ENCODE measurements around the gene ARPP21.

The ARPP21 gene

DNA sequence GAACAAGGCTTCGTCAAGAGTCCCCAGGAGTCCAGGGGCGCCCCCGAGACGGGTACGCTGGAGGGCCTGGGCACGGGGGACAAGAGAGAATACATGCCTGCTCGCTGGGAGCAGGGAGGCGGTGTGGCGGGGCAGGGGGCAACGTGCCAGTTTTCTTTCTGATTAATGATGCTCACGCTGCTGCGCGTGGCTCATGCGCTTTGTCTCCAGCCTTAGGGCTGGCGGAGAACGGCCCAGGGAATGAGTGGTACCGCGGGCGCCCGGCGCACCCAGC, 408 bp upstream of the ARPP21 start:
- Histone ChIP-seq H3K9me3 (no peaks in the 10 kb centered on the region), H3K4me1 (ENCODE audit: control insufficient read depth in 1 of 2, insufficient read depth in 1 of 2, low read depth in 1 of 2, low read length in 1 of 2) (peaks cover 0 to 4% of the 10 kb centered on the region in 2 experiments)

DNA sequence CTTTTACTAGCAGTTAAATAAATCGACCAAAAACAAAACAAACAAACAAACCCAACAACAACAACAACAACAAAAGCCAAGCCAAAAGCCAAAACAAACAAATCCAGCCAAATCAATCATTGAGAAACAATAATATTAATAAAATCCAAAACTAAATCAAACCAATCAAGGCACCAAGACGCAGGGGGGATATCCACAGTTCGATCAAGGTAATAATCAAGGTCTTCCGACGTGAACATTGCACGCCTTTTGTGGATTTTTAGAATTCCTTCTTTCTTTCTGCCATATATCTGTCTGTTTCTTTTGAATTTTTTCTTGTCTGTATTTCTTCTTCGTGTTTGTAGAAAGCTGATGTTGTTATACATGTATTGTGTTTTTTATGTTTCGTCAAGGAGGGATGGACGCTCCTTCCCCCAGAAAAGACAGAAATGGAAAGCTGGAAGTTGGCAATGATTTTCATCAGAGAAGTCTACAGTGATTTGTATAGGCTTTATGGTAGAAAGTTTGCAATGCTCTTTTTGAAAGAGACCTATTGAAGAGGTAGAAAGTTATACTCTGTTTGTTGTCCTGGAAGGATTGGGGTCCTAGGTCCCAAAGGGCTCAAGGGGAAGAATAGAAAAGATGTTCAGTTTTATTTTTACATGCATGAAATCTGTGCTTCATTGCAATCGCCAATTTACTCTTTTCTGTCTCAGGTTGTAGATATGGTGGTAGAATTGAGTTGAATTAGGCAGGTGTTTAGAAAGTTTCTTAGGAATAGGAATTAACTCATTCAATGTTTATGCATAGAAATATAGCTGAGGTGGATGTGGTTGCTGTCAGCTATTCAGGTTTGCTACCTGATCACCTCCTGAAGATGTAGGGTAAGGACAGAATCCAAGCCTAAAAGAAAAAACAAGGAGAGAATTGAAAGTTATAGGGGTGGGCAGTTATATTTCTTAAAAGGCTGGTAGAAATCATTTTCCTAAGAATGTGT, 1.2 kb downstream of the ARPP21 start:
- H3K4me1 ChIP-seq (ENCODE audit: control insufficient read depth in 1 of 2, insufficient read depth in 1 of 2, low read depth in 1 of 2, low read length in 1 of 2), result peaks cover 0 to 4% of the 10 kb centered on the region in 2 experiments
- no peaks in the 10 kb centered on the region for H3K36me3 ChIP-seq
- no peaks in the 10 kb centered on the region for H3K9me3 ChIP-seq
- TF ChIP-seq, protein P1, sequence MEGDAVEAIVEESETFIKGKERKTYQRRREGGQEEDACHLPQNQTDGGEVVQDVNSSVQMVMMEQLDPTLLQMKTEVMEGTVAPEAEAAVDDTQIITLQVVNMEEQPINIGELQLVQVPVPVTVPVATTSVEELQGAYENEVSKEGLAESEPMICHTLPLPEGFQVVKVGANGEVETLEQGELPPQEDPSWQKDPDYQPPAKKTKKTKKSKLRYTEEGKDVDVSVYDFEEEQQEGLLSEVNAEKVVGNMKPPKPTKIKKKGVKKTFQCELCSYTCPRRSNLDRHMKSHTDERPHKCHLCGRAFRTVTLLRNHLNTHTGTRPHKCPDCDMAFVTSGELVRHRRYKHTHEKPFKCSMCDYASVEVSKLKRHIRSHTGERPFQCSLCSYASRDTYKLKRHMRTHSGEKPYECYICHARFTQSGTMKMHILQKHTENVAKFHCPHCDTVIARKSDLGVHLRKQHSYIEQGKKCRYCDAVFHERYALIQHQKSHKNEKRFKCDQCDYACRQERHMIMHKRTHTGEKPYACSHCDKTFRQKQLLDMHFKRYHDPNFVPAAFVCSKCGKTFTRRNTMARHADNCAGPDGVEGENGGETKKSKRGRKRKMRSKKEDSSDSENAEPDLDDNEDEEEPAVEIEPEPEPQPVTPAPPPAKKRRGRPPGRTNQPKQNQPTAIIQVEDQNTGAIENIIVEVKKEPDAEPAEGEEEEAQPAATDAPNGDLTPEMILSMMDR (IDR thresholded peaks at IDR 0.05), result no peak
- no peak overlapping the region for H3K4me3 ChIP-seq (ENCODE audit: low read depth in 1 of 2, low read length in 1 of 2)
- peaks cover 64% of the 10 kb centered on the region for H3K27me3 ChIP-seq
- H3K27ac ChIP-seq, result no peak overlapping the region

More for the DNA sequence above, 408 bp upstream of the ARPP21 start:
- TF ChIP-seq, protein P1 (IDR thresholded peaks at IDR 0.05), result no peak
- Histone ChIP-seq H3K36me3 (no peaks in the 10 kb centered on the region), H3K27me3 (peaks cover 64% of the 10 kb centered on the region), H3K4me3 (ENCODE audit: low read depth in 1 of 2, low read length in 1 of 2) (no peak overlapping the region), H3K27ac (no peak overlapping the region)

DNA sequence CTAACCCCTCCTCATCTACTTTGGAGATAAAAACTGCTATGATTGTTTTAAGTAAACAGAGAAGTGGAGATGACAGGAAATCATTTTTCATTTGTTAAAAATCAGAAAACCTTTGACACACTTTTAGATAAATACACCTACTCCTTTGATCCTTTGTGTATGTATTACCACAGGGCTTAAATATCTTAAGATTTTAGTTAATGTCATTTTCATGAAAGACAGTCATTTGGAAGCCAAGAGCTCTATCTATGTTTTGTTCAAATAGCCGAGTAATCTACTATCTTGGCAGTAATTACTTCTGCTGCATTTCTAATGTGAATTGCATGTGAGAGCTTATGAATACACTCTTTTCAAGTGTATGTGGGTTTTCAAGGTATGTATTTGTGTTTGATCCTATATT, 2.0 kb downstream of the ARPP21 start:
- Histone ChIP-seq H3K36me3 (no peaks in the 10 kb centered on the region), H3K4me1 (ENCODE audit: control insufficient read depth in 1 of 2, insufficient read depth in 1 of 2, low read depth in 1 of 2, low read length in 1 of 2) (peaks cover 0 to 4% of the 10 kb centered on the region in 2 experiments), H3K9me3 (no peaks in the 10 kb centered on the region), H3K27ac (no peak overlapping the region), H3K4me3 (ENCODE audit: low read depth in 1 of 2, low read length in 1 of 2) (no peak overlapping the region), H3K27me3 (peaks cover 64% of the 10 kb centered on the region)
- TF ChIP-seq, protein P1 (IDR thresholded peaks at IDR 0.05), result no peak

DNA sequence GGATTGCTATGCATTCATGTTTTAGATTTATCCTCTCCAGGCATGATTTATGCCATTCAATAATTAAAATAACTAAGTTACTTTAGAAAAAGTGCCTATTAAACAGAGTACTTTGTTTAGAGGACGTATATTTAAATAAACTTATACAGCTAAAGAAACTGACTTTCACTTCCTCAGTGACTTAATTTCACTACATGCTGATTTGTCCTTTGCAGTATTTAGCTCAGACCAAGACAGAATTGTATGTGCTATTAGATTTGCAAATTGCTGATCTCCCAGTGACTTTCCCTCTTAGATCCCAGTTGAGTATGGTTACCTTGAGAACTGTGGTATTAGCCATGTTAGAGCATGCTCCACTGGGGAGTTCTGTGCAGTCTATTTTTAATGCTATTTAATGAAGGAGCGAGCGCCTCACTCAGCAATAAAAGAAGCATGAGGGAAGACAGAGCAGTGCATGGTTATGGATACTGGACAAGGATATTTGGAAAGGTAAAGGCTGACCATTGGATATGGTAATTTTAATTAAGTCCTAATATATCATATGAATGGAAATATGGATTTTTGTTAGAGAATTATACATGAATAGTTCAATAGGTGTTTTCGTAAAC, 2.7 kb downstream of the ARPP21 start:
- TF ChIP-seq, protein P1 (IDR thresholded peaks at IDR 0.05), result no peak
- peaks cover 60% of the 10 kb centered on the region for H3K27me3 ChIP-seq
- no peaks in the 10 kb centered on the region for H3K9me3 ChIP-seq
- H3K36me3 ChIP-seq, result no peaks in the 10 kb centered on the region
- H3K4me3 ChIP-seq (ENCODE audit: low read depth in 1 of 2, low read length in 1 of 2), result no peak overlapping the region
- H3K4me1 ChIP-seq (ENCODE audit: control insufficient read depth in 1 of 2, insufficient read depth in 1 of 2, low read depth in 1 of 2, low read length in 1 of 2), result peaks cover 0 to 4% of the 10 kb centered on the region in 2 experiments
- no peak overlapping the region for H3K27ac ChIP-seq

DNA sequence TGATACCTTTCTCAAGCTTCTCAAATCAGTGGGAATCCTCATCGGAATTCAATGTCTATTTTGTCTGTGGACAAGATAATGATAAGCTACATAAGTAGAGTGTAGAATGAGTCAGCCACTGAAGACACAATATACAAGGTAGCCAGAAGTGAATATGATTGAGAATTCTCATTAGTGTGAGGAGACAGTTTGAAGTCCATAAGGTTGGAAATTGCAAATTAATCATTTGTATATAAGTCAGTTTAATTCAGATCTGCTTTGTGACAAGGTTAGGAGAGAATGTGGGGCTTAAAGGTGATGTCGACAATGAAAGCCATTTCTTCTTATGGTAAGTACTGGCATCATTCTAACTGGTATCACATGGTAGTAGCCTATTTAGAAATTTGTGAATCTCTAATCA, 4.2 kb downstream of the ARPP21 start:
- Histone ChIP-seq H3K4me1 (ENCODE audit: control insufficient read depth in 1 of 2, insufficient read depth in 1 of 2, low read depth in 1 of 2, low read length in 1 of 2) (peaks cover 0 to 4% of the 10 kb centered on the region in 2 experiments), H3K27me3 (peaks cover 50% of the 10 kb centered on the region), H3K4me3 (ENCODE audit: low read depth in 1 of 2, low read length in 1 of 2) (no peak overlapping the region), H3K9me3 (no peaks in the 10 kb centered on the region), H3K36me3 (no peaks in the 10 kb centered on the region), H3K27ac (no peak overlapping the region)
- TF ChIP-seq, protein P1 (IDR thresholded peaks at IDR 0.05), result no peak

Measured in neutrophil (primary cell).